ENCODE measurements around the gene SYNE1.

- TF ChIP-seq CTCF (IDR thresholded peaks at IDR 0.05) (no peak), POLR2AphosphoS5 (IDR thresholded peaks at IDR 0.05) (no peak)
Observed at GRCh38 chr6:152086223-152086873, 550.8 kb downstream of the SYNE1 start.

Measured in upper lobe of left lung (tissue), 4 donors.